MM.1S (cell line): ENCODE measurements around the gene TMEM45A.
"Not testable (repeated sequence)": the region's sequence is repeated elsewhere in the genome, so short reads cannot be mapped to it uniquely, and the experiment has no call there.

Source experiments
- EZH2phosphoT487 ChIP-seq: fragments of 300-600 bp; sonication (generic); IDR thresholded peaks from 2 replicates; pipeline ENCODE4 v1.6.1; 2018; ENCODE audit warnings: antibody characterized with exemption, low read length
- TF ChIP-seq, protein P1 (sequence below): fragments of 300-600 bp; sonication (generic); IDR thresholded peaks from 2 replicates; pipeline ENCODE4 v1.5.1; 2016; ENCODE audit warnings: antibody characterized with exemption, low read length, mixed read lengths

DNA sequence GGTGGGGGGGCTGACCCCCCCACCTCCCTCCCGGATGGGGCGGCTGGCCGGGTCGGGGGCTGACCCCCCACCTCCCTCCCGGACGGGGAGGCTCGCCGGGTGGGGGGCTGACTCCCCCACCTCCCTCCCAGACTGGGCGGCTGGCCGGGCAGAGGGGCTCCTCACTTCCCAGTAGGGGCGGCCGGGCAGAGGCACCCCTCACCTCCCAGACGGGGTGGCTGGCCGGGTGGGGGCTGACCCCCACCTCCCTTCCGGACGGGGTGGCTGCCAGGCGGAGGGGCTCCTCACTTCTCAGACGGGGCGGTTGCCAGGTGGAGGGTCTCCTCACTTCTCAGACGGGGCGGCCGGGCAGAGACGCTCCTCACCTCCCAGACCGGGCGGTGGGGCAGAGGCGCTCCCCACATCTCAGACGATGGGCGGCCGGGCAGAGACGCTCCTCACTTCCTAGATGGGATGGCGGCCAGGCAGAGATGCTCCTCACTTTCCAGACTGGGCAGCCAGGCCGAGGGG lies 14.5 kb upstream of the TMEM45A start:
- TF ChIP-seq, protein P1, sequence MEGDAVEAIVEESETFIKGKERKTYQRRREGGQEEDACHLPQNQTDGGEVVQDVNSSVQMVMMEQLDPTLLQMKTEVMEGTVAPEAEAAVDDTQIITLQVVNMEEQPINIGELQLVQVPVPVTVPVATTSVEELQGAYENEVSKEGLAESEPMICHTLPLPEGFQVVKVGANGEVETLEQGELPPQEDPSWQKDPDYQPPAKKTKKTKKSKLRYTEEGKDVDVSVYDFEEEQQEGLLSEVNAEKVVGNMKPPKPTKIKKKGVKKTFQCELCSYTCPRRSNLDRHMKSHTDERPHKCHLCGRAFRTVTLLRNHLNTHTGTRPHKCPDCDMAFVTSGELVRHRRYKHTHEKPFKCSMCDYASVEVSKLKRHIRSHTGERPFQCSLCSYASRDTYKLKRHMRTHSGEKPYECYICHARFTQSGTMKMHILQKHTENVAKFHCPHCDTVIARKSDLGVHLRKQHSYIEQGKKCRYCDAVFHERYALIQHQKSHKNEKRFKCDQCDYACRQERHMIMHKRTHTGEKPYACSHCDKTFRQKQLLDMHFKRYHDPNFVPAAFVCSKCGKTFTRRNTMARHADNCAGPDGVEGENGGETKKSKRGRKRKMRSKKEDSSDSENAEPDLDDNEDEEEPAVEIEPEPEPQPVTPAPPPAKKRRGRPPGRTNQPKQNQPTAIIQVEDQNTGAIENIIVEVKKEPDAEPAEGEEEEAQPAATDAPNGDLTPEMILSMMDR, result not testable (repeated sequence)
- TF ChIP-seq EZH2phosphoT487, result not testable (repeated sequence)
